C1 segment of cervical spinal cord (tissue), 14 donors: Measurements from ENCODE around the gene DNAH17.
"Not testable (repeated sequence)": the region's sequence is repeated elsewhere in the genome, so short reads cannot be mapped to it uniquely, and the experiment has no call there.

Source experiments
- DNase-seq, 14 donors: peaks; one replicate each; lab custom pipeline; 2025; lab: John Stamatoyannopoulos, UW

Gene DNAH17

DNA sequence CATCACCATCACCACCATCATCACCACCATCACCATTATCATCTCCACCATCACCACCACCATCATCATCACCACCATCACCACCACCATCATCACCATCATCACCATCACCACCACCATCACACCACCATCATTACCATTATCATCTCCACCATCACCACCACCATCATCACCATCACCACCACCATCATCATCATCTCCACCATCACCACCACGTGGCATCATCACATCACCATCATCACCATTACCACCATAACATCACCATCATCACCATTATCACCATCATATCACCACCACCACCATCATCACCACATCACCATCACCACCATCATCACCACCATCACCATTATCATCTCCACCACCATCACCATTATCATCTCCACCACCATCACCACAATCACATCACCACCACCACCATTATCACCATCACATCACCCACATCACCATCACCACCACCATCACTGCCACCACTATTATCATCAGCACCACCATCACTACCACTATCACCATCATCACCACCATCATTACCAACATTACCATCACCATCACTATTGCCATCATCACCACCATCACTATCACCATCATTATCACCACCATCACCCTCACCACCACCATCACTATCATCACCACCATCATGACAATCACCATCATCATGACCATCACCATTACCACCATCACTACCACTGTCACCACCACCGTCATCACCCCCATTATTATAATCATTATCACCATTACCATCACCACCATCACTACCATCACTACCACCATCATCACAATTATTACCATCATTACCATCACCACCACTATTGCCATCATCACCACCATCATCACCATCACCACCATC lies 99.1 kb downstream of the DNAH17 start:
- DNase-seq = no peak

DNA sequence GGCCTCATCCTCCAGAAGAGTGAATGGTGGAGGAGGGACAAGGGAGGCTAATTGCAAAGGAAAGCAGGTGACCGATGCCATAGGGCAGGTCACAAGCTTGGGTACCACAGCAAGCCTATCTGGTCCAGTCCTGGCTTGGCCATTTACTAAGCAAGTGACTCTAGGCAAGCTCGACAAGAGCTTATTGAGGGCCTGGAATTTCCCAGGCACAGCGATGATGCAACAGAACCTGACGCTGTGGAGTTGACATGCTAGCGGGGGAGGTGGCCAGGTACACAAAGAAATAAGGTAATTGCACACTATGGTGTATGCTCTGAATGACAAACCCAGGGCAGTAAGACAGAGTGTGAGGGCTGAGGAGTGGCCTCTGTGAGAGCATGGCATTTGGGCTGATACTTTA lies 100.2 kb downstream of the DNAH17 start:
- no peak for DNase-seq

DNA sequence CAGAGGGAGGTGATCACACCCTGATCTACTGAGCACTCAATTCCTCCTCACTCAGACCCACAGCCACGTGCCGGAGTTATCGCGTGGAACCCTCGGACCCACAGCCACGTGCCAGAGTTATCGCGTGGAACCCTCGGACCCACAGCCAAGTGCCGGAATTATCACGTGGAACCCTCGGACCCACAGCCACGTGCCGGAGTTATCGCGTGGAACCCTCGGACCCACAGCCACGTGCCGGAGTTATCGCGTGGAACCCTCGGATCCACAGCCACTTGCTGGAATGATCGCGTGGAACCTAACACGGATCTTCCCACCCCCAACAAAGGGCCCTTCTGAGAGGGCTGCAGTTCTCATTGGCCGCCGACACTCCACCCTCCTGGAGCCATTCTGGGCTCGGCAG lies 101.0 kb downstream of the DNAH17 start:
- DNase-seq = no peak

GRCh38 chr17:78475211-78475610 lies 102.0 kb downstream of the DNAH17 start:
- DNase-seq = no peak

GRCh38 chr17:78474614-78475146 lies 102.5 kb downstream of the DNAH17 start:
- no peak for DNase-seq

DNA sequence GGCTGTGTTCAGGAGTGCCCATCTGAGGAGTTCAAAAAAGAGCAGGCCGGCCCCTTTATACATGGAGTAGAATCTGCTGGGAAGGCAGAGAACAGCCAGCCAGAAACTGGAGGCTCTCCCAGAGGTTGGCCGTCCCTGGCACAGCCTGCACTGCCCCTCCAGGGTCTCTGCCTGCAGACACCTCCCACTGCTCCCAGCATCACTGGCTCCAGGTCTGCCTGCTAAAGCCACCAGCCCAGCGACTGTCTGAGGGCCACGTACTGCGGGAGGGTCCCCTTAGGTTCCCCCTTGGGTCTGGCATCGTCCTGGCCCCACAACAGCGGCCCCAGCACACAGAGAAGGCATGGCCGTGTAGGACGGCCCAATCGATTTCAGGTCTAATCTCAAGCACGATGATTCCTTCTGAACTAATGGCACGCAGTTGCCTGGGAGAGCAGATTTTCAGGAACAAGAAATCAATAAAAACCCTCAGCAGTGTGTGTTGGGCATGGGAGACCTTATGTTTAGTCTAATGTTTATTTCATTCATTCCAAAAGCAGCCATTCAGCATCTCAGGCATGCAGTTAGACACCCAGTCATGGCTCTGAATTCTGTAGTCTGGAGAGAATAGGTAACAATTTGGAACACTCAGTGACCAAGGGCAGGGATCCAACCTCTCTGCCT lies 103.1 kb downstream of the DNAH17 start:
- DNase-seq = no peak

DNA sequence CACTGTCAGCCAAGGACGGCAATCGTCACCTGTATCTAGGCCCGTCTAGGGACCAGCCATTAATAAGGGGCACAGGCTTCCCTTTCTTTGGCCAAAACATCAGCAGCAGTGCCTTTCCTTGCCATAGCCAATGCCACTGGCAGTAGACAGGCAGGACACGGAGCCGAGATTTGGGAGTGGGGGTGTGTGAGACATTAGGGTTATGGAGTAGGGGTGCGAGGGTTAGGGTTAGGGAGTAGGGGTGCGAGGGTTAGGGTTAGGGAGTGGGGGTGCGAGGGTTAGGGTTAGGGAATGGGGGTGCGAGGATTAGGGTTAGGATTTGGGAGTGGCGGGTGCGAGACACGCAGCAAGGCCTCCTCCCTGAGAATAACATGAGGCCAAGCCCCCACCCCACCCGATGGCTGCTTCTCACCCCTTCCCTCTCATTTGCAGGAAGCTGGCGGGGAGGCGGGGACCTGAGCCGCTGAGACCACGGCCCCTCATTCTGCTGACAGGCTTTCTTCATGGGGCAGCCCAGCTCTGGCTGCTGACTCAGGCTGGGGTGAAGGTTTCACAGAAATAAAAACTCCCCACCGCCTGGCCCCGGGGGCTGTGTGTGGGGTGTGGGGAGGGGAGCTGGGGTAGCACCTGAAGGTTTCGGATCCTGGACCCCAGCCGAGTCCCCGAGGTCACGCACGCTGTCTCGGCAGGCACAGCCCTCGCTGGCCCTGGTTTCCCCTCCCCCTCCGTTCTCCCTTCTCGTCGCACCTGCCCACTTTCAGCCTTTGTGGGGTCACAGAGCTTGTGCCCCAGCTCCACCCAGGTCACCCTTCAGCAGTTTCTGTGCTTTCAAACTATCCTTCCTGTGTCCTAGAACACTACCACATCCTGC lies 104.9 kb downstream of the DNAH17 start:
- DNase-seq = no peak

- DNase-seq = no peak
Observed at GRCh38 chr17:78471635-78472034, 105.6 kb downstream of the DNAH17 start.

DNA sequence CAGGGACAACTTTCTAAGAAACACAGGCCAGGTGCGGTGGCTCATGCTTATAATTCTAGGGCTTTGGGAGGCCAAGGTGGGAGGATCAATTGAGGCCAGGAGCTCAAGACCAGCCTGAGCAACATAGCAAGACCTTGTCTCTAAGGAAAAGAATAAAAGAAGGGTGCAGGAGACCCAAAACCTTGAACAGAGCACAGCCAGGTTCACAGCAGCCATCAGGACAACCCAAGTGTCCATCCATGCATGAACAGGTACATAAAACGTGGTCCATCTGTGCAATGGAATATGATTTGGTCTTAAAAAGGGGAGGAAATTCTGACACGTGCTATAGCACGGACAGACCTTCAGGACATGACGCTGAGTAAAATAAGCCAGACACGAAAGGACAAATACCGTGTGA lies 107.8 kb downstream of the DNAH17 start:
- no peak for DNase-seq

DNA sequence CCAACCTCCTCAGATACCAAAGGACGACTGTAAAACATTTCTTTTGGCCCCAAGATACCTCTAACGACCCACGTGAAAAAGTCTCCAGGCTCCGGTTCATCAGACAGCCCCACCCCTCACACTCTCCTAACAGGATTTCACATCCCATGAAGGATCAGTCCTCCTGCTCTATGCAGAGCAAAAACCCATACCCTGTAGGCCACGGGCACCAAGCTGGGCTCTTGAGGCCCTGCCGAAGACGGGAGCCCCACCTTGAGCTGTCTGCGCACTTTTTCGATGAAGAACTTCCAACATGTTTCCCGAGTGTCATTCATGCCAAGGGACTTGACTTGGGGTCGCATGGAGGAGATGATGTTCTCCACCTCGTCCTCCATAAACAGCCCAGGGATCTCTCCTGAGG lies 108.8 kb downstream of the DNAH17 start:
- DNase-seq = no peak

GRCh38 chr17:78466786-78467715 lies 110.1 kb downstream of the DNAH17 start:
- DNase-seq = no peak

DNA sequence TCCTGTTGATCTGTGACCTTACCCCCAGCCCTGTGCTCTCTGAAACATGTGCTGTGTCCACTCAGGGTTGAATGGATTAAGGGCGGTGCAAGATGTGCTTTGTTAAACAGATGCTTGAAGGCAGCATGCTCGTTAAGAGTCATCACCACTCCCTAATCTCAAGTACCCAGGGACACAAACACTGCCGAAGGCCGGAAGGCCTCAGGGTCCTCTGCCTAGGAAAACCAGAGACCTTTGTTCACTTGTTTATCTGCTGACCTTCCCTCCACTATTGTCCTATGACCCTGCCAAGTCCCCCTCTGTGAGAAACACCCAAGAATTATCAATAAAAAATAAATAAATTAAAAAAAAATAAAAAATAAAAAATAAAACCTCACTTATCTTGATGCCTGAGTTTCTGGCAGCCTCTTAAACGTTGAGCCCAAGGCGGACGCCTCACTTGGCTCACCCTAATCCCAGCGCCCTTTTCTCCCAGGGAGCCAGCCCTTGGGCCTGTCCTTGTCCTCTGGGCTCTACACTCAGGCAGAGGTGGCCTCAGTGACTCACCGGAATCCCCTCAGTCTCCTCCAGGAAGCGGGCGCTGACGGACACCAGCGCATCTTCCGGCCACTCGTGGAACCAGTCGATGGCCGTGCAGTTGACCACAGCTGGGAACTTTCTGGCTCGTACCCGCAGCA lies 110.9 kb downstream of the DNAH17 start:
- DNase-seq = not testable (repeated sequence)

DNA sequence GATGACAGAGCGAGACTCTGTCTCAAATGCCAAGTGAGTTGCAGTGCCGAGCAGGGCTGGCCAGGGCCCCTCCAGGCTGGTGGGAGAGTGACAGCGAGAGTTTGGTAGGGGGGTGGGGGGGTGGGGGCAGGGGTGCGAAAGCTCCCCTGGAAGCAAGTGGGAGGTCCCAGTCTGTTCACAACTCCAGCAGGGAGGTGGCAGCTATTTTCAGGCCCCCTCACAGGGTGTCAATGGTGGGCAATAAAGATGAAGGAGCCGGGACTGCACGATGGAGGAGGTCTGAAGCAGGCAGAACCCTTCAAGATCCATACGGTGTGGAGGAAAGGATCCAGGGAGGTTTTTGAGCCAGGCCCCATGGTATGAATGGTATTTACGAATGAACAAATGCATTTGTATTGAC lies 115.0 kb downstream of the DNAH17 start:
- DNase-seq = no peak

DNA sequence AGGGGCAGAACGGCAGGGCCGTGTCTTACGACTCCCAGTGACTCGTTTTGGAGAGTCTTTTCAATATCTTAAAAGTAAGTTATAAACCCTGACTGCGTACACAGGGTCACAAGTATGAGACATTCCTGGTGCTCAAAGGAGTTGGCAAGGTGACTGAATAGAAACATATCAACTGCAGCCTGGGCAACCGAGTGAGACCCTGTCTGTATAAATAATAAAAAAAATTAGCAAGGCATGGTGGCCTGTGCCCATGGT lies 115.5 kb downstream of the DNAH17 start:
- no peak for DNase-seq

GRCh38 chr17:78460951-78461798 lies 116.0 kb downstream of the DNAH17 start:
- DNase-seq = no peak

- DNase-seq = no peak
Observed at GRCh38 chr17:78460176-78460675, 117.0 kb downstream of the DNAH17 start.

DNA sequence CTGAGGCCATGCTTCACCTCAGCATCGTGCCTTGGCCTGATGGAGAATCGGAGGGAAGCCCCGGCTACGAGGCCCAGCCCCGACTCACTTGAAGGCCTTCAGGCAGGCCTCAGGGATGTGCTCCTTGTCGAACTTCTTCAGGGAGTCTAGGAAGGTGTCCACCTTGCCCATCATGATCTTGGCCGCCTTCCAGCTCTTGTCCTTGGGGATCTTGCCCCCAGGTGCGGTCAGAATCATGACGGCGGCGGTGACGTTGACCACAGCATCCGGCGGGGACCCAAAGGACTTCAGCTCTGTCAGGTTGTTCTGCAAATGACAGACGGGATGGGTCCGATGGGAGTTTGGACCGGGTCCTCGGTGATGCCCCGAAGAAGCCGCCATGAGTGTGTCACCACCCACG lies 117.5 kb downstream of the DNAH17 start:
- DNase-seq = no peak

DNA sequence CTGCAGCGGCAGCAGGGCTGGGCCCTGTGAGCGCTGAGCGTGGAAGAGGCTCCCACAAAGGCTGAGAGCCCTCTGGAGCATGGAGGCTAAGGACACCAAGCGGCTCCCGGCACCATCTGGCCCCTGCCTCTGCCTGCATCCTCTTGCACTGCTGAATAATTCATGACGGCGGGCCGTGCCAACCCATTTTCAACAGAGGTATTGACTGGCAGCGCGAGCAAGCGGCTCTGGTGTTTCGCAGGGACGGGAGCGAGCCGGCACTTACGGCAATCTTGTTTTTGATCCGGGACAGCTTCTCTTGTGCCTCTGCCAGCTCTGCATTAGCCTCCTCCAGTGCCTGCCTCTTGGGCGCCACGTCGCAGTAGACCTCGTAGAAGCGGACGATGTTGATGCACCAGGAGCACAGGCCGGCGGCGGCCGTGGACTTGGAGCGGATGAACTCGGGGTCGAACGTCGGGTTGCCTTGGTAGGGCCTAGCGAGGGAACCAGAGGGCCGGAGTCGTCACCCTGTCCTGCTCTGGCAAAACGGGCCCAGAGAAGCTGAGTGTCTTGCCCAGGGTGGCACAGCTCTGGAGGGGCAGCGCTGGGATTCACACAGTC lies 118.4 kb downstream of the DNAH17 start:
- DNase-seq = peak in 13 of 14 donors; percentile 30 to 92 (median 83)

DNA sequence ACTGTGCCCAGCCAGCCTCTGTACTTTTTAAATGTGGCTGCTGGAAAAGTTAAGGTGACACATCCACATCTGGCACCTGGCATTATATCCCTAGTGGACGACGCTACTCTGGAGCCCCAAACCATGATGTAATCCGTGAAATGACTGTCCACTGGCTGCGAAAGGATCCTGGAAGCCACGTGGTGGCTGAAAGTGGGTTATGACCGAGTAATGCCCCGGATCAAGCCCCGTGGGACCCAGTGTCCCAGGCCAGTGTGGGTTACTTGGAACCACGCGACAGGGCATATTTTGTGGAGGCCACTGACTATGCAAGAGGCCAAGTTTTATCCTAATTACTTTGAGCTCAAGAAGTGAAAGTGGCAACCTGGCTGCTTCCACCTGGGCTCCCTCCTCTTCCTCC lies 119.1 kb downstream of the DNAH17 start:
- peak in 4 of 14 donors; percentile 49 to 68 (median 57) for DNase-seq
